SU-DHL-6 (cell line): ENCODE measurements around the gene COL5A1.

ENCODE experiments used
- H2AFZ ChIP-seq: fragments of 200-600 bp; sonication (generic); 2 replicates; pipeline ENCODE4 v1.6.1; 2014; ENCODE audit warnings: low read depth, mild to moderate bottlenecking, moderate library complexity, mixed read lengths, antibody characterized with exemption, low read length; ENCODE audit not compliant: severe bottlenecking
- H3F3A ChIP-seq: fragments of 200-600 bp; shearing (Covaris generic); 2 replicates; pipeline ENCODE4 v1.6.0; 2016; ENCODE audit warnings: antibody characterized with exemption, mild to moderate bottlenecking; ENCODE audit not compliant: insufficient read depth
- H3K27ac ChIP-seq: fragments of 200-600 bp; sonication (generic); 2 replicates; pipeline ENCODE4 v1.5.1; 2016; ENCODE audit warnings: low read depth, mild to moderate bottlenecking, low read length, moderate library complexity, mixed read lengths
- H3K27me3 ChIP-seq: fragments of 200-600 bp; sonication (generic), shearing (Covaris generic); 2 replicates; pipeline ENCODE4 v1.6.0; 2014; ENCODE audit warnings: mild to moderate bottlenecking, low read length
- H3K36me3 ChIP-seq: fragments of 200-600 bp; sonication (generic); 2 replicates; pipeline ENCODE4 v1.6.1; 2014; ENCODE audit warnings: mild to moderate bottlenecking, low read length, mixed read lengths
- H3K4me2 ChIP-seq: fragments of 300-600, 200-600 bp; shearing (Covaris generic), sonication (generic); 2 replicates; pipeline ENCODE4 v1.6.0; 2014; ENCODE audit warnings: low read length, low read depth, mild to moderate bottlenecking; ENCODE audit not compliant: poor library complexity, severe bottlenecking
- H3K4me3 ChIP-seq: fragments of 200-600 bp; sonication (generic); 2 replicates; pipeline ENCODE4 v1.5.1; 2014; ENCODE audit warnings: antibody characterized with exemption, low read length, mild to moderate bottlenecking, mixed read lengths; ENCODE audit not compliant: insufficient read depth, poor library complexity, severe bottlenecking
- H3K79me2 ChIP-seq: fragments of 200-600 bp; sonication (generic); 2 replicates; pipeline ENCODE4 v1.6.1; 2014; ENCODE audit warnings: mild to moderate bottlenecking, low read length, moderate library complexity; ENCODE audit not compliant: insufficient read depth
- H3K9ac ChIP-seq: fragments of 200-600 bp; sonication (generic); 2 replicates; pipeline ENCODE4 v1.7.0; 2014; ENCODE audit warnings: mild to moderate bottlenecking, low read length
- H3K9me2 ChIP-seq: fragments of 200-600 bp; sonication (generic); replicated peaks from 2 replicates; pipeline ENCODE4 v1.6.1; 2014; ENCODE audit warnings: low read length; ENCODE audit not compliant: insufficient read depth
- H3K9me3 ChIP-seq: fragments of 200-600 bp; sonication (generic); 2 replicates; pipeline ENCODE4 v1.6.1; 2014; ENCODE audit warnings: low read length, mixed read lengths; ENCODE audit not compliant: insufficient read depth
- H4K20me1 ChIP-seq: fragments of 200-600 bp; sonication (generic); 2 replicates; pipeline ENCODE4 v1.6.1; 2014; ENCODE audit warnings: low read depth, mild to moderate bottlenecking, antibody characterized with exemption, low read length, moderate library complexity, mixed read lengths
- CTCF ChIP-seq: fragments of 200-600 bp; sonication (generic); IDR thresholded peaks from one replicate; pipeline ENCODE4 v1.5.1; 2017; ENCODE audit warnings: antibody characterized with exemption, mild to moderate bottlenecking, low read length, moderate library complexity; ENCODE audit not compliant: insufficient read depth, poor library complexity, severe bottlenecking
- EZH2phosphoT487 ChIP-seq: fragments of 200-600 bp; sonication (generic), shearing (Covaris generic); conservative IDR thresholded peaks from 2 replicates; pipeline ENCODE4 v1.6.1; 2018; ENCODE audit warnings: mild to moderate bottlenecking, antibody characterized with exemption, low read length, moderate library complexity, mixed read lengths

Gene COL5A1

GRCh38 chr9:134837529-134837928 is 195.9 kb downstream of the COL5A1 start:
- TF ChIP-seq EZH2phosphoT487 (no peak), CTCF (no peak)
- Histone ChIP-seq H3K27me3 (no peaks in the 10 kb centered on the region), H3F3A (no peaks in the 10 kb centered on the region), H3K79me2 (no peaks in the 10 kb centered on the region), H3K9ac (no peak overlapping the region), H3K4me3 (no peak overlapping the region), H3K9me2 (no peaks in the 10 kb centered on the region), H3K9me3 (no peaks in the 10 kb centered on the region), H4K20me1 (no peaks in the 10 kb centered on the region), H2AFZ (no peak overlapping the region), H3K27ac (no peak overlapping the region), H3K4me2 (no peak overlapping the region), H3K36me3 (no peaks in the 10 kb centered on the region)

GRCh38 chr9:134838651-134839454 is 197.2 kb downstream of the COL5A1 start:
- no peak for TF ChIP-seq EZH2phosphoT487
- no peak for TF ChIP-seq CTCF
- Histone ChIP-seq H3K4me3 (no peak overlapping the region), H3F3A (no peaks in the 10 kb centered on the region), H3K27ac (no peak overlapping the region), H3K9me2 (no peaks in the 10 kb centered on the region), H3K36me3 (no peaks in the 10 kb centered on the region), H4K20me1 (no peaks in the 10 kb centered on the region), H3K79me2 (no peaks in the 10 kb centered on the region), H2AFZ (no peak overlapping the region), H3K9me3 (no peaks in the 10 kb centered on the region), H3K9ac (no peak overlapping the region), H3K27me3 (no peaks in the 10 kb centered on the region), H3K4me2 (no peak overlapping the region)

GRCh38 chr9:134839455-134840125 is 198.0 kb downstream of the COL5A1 start:
- Histone ChIP-seq H3K4me2 (no peak overlapping the region), H4K20me1 (no peaks in the 10 kb centered on the region), H3K79me2 (no peaks in the 10 kb centered on the region), H3F3A (no peaks in the 10 kb centered on the region), H3K4me3 (no peak overlapping the region), H3K27ac (no peak overlapping the region), H3K9me2 (no peaks in the 10 kb centered on the region), H2AFZ (no peak overlapping the region), H3K9me3 (no peaks in the 10 kb centered on the region), H3K9ac (no peak overlapping the region), H3K27me3 (no peaks in the 10 kb centered on the region), H3K36me3 (no peaks in the 10 kb centered on the region)
- TF ChIP-seq CTCF (no peak), EZH2phosphoT487 (no peak)
